IPS-NIHi7 (cell line): ENCODE results near the gene AKAP17A.

Experiments used
- DNase-seq: peaks from one replicate; pipeline ENCODE4 v3.0.0; 2012; ENCODE audit warnings: mixed read lengths; ENCODE audit errors: extremely low spot score

Gene AKAP17A

GRCh38 chrX:1582686-1583437, 8.5 kb upstream of the AKAP17A start:
- DNase-seq = no peak

DNA sequence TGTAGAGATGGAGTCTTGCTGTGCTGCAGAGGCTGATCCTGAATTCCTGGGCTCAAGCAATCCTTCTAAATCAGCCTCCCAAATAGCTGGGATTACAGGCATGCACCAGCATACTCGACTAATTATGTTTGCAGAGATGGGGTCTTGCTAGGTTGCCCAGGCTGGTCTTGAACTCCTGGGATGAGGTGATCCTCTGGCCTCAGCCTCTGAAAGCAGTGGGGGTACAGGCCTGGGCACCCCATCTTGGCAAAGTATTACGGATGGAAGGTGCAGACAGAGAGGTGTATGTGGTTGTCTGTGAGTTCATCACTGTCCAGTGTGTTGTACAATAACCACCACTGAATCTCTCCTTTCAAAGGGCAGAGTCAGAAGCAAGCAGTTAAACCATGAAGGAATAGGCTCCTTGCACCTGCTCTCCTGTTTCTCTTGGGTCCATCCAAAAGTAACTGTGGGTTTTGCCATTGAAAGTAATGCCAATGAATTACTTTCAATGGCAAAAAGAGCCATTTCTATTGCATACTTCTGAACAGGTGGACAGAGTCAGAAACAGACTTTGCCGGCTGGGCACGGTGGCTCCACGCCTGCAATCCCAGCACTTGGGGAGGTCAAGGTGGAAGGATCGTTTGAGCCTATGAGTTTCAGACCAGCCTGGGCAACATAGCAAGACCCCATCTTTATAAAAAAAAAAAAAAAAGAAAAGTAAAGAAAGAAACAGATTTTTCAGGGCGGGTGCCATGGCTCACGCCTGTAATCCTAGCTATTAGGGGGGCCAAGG, 7.0 kb upstream of the AKAP17A start:
- no peak for DNase-seq

GRCh38 chrX:1587161-1587560, 4.2 kb upstream of the AKAP17A start:
- DNase-seq = no peak

GRCh38 chrX:1589356-1590130, 1.9 kb upstream of the AKAP17A start:
- peak; percentile 8 for DNase-seq

DNA sequence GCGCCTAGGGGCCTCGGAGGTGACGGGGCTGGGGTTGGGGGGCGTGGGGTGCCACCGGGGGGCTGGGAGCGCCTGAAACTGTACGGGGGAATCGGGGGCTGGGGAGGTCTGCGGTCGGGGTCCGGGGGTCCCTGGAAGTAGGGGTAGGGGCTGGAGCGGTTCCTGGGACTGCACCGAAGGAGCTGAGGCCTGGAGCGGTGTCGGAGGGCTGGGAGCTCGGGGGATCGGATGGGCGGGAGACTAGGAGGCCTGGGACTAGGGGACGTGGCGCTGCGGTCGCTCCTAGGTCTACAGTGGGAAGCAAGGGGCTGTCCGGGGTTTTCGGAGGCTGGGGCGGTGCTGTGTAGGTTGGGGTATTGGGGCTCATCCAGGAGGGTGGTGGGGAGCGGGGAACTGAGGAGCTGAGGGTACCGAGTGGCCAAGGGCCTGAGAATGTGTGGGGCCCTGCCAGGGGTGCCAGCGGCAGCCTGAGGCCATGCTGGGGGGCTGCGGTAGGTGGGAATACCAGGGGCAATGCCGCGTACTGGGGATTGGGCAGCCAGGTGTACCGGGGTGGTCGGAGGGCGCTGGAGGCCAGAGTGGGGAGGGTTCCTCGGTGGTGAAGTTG, 562 bp downstream of the AKAP17A start:
- DNase-seq = peak; percentile 13

GRCh38 chrX:1592470-1593142, 1.2 kb downstream of the AKAP17A start:
- peak; percentile 80 for DNase-seq

DNA sequence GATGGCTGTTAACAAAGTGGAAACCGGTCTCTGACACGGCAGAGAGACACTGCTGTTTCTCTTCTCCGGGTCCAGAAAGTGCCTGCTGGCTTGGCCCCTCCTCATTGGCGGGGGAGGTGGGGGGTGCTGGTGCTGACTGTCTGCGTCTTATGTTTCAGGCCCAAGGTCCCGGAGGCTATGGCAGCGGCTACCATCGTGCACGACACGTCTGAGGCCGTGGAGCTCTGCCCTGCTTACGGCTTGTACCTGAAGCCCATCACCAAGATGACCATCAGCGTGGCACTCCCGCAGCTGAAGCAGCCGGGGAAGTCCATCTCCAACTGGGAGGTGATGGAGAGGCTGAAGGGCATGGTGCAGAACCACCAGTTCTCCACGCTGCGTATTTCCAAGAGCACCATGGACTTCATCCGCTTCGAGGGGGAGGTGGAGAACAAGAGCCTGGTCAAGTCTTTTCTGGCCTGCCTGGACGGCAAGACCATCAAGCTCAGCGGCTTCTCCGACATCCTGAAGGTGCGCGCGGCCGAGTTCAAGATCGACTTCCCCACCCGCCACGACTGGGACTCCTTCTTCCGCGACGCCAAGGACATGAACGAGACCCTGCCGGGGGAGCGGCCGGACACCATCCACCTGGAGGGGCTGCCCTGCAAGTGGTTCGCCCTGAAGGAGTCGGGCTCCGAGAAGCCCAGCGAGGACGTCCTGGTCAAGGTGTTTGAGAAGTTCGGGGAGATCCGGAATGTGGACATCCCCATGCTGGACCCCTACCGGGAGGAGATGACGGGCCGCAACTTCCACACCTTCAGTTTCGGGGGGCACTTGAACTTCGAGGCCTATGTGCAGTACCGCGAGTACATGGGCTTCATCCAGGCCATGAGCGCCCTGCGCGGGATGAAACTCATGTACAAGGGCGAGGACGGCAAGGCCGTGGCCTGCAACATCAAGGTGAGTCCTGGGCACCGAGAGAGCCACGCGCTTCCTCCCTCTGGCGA, 2.2 kb downstream of the AKAP17A start:
- DNase-seq = no peak

- DNase-seq = no peak
These were observed 4.3 kb downstream of the AKAP17A start for GRCh38 chrX:1595711-1596060.

DNA sequence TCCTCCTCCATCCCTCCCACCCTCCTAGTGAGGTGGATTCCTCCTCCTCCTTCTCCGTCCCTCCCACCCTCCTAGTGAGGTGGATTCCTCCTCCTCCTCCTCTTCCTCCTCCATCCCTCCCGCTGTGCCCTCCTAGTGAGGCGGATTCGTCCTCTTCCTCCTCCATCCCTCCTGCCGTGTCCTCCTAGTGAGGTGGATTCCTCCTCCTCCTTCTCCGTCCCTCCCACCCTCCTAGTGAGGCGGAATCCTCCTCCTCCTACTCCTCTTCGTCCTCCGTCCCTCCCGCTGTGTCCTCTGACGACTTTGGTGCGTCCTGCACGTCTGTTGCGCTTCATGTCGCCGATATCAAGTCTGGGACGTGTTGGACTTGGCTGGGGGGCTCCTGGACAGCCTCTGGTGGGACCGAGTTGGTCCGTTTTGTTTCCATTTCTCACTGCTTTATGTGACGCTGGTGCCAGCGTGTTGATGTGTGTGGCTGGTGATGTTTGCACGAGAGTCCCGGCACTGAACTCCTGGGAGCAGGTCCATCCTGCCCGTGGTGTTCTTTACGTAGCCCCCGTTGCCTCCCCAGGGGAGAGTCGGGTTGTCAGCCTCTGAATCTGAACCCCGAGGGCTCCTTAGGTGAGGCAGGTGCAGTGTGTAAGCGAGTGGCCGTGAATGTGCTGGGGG, 5.4 kb downstream of the AKAP17A start:
- DNase-seq = no peak

GRCh38 chrX:1597345-1598020, 6.1 kb downstream of the AKAP17A start:
- DNase-seq = no peak

DNA sequence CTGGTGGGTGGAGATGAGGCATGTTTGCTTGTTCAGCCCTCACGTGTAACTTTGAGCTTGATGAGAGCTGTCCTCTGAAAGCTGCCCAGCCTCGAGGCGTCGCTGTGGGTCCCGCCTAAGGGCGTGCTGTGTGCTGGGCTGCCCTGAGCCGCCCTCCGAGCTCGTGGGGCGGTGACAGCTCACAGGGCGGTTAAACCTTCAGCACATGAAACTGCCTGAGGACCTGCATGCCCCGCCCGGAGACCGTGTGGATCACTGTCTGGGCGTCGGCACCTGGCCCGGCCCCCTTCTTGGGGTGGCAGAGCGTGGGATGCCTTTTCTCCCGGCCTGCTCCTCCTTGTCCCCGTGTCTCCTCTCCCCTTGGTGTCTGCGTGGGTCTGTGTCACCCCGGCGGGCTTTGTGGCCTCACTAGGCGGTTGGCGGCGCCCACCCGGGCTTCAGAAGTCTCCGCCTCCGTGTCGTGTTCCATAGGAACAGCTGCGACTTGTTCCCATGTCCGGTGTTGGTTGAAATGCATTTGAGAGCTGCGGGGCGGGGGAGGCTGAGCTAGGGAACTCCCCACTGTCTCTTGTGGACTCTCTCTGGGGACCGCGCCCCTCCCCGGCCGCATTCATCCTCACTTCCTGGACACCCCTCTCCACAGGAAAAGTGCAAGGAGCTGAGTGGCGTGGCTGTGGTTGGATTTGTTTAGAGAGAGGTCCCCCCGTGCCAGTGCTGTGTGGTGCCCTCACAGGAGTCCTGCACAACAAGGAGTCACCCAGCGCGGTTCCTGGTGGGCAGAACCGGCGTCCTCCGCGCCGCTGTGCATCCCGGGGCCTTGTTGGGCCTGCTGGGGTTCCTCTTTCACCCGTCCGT, 6.8 kb downstream of the AKAP17A start:
- DNase-seq = peak; percentile 6

- no peak for DNase-seq
These were observed 7.7 kb downstream of the AKAP17A start for GRCh38 chrX:1598876-1599790.

GRCh38 chrX:1599791-1600405, 8.5 kb downstream of the AKAP17A start:
- peak; percentile 8 for DNase-seq

GRCh38 chrX:1600406-1601050, 9.1 kb downstream of the AKAP17A start:
- DNase-seq = peak; percentile 3

DNA sequence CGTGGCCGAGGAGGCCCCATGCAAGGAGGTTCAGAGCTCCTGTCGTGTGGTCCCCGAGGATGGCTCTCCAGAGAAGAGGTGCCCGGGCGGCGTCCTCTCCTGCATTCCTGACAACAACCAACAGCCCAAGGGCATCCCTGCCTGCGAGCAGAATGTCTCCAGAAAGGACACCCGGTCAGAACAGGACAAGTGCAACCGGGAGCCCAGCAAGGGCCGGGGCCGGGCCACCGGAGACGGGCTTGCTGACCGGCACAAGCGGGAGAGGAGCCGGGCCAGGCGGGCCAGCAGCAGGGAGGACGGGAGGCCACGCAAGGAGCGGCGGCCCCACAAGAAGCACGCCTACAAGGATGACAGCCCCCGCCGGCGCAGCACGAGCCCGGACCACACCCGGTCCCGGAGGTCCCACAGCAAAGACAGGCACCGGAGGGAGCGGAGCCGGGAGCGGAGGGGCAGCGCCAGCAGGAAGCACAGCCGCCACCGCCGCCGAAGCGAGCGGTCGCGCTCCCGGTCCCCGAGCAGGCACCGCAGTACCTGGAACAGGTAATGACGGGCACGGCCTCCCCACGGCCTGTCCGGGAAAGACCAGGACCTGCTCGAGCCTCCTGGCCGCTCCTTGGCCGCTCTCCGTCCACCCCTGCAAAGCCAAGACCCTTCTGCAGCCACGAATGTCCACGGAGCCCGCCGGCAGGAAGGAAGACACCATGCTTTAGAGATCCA, 9.8 kb downstream of the AKAP17A start:
- peak; percentile 5 for DNase-seq

DNA sequence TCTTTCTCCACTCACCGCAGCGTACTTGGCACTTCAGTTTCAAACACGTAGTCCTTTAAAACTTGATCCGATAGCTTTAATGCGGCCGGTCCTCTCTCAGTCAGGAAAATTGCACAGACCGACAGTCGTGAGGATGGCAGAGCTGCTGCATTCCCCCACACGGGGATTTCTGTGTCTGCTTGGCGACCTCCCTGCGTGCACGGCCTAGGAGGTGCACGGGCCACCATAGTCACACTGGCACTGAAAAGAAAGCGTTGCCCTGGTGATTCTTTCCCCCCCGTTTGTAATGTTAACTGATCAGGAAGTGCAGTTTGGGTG, 10.3 kb downstream of the AKAP17A start:
- no peak for DNase-seq
